HepG2 (cell line): Measurements from ENCODE around the gene BCAR3. TPM values are rescaled to one million over a fixed set of nuclear protein-coding genes. Genes with fewer than 3 reads are reported as not detected.
A peak's percentile ranks its signal among the peaks of the same experiment; 100 is the strongest.

ENCODE experiments used
- ARID5B ChIP-seq: IDR thresholded peaks from 2 replicates; pipeline ENCODE4 v1.4.0; 2020; ENCODE audit warnings: mild to moderate bottlenecking, missing genetic modification reagents
- HMGXB4 ChIP-seq, 2 experiments: sonication (generic) in 1 of 2; formaldehyde crosslinking in 1 of 2; IDR thresholded peaks; 2 replicates each; pipeline versions ENCODE4 v1.4.0 to v1.6.1; 2018 to 2020; ENCODE audit warnings: missing genetic modification reagents in 2 of 2, borderline replicate concordance in 1 of 2, low read depth in 1 of 2, mild to moderate bottlenecking in 1 of 2, missing biosample characterization in 1 of 2
- HNF4A ChIP-seq: sonication (generic); formaldehyde crosslinking; IDR thresholded peaks from 2 replicates; pipeline ENCODE4 v1.4.0; 2020; ENCODE audit warnings: missing genetic modification reagents
- KDM1A ChIP-seq: IDR thresholded peaks from 2 replicates; pipeline ENCODE4 v1.6.1; 2016; ENCODE audit warnings: missing compliant biosample characterization
- PAXIP1 ChIP-seq: sonication (generic); formaldehyde crosslinking; conservative IDR thresholded peaks from 2 replicates; pipeline ENCODE4 v1.4.0; 2020; ENCODE audit warnings: mild to moderate bottlenecking, missing genetic modification reagents, moderate library complexity
- PLSCR1 ChIP-seq: sonication (generic); formaldehyde crosslinking; IDR thresholded peaks from 2 replicates; pipeline ENCODE4 v1.5.0; 2020; ENCODE audit warnings: missing genetic modification reagents, mild to moderate bottlenecking, borderline replicate concordance
- SOX5 ChIP-seq: IDR thresholded peaks from 2 replicates; pipeline ENCODE4 v1.6.1; 2016; ENCODE audit warnings: borderline replicate concordance
- ZBTB10 ChIP-seq: sonication (generic); formaldehyde crosslinking; IDR thresholded peaks from 2 replicates; pipeline ENCODE4 v1.4.0; 2020; ENCODE audit warnings: missing genetic modification reagents, borderline replicate concordance
- ZNF234 ChIP-seq: sonication (generic); formaldehyde crosslinking; conservative IDR thresholded peaks from 2 replicates; pipeline ENCODE4 v1.5.1; 2020; ENCODE audit warnings: mild to moderate bottlenecking, missing genetic modification reagents
- ZNF687 ChIP-seq: sonication (generic); formaldehyde crosslinking; IDR thresholded peaks from 2 replicates; pipeline ENCODE4 v1.5.1; 2020; ENCODE audit warnings: mild to moderate bottlenecking, missing genetic modification reagents, moderate library complexity
- ZNF777 ChIP-seq: sonication (generic); formaldehyde crosslinking; IDR thresholded peaks from 2 replicates; pipeline ENCODE4 v1.4.0; 2020; ENCODE audit warnings: missing genetic modification reagents
- polyA plus RNA-seq, 8 experiments: library from polyadenylated mRNA; depleted of rRNA in 3 of 8; stranded (reverse) in 7 of 8; unstranded in 1 of 8; fragments of >200 nt; fragmentation: Illumina TruSeq in 4 of 8; extraction: Trizol in 4 of 8; gene quantifications; 2 replicates each; pipeline versions ENCODE4 v1.2.1 to v1.2.3, GENCODE V29; 2011 to 2016; ENCODE audit warnings: low read depth in 4 of 8, missing spikeins in 1 of 8, mixed read lengths in 1 of 8; ENCODE audit not compliant: insufficient read depth in 1 of 8
- total RNA-seq, 5 experiments: library from RNA; depleted of rRNA; stranded (reverse); fragments of >200 nt; fragmentation: Illumina TruSeq; extraction: Trizol; gene quantifications; 2 replicates each; pipeline ENCODE4 v1.2.3, GENCODE V29; 2016; ENCODE audit warnings: low read depth in 1 of 5

BCAR3 gene
- total and polyA plus RNA-seq, 2 of the 13 experiments (the other 11 are each of a cell fraction or from before 2014, with no cell fraction given) = 3.6 to 4.8 TPM

- TF ChIP-seq ZNF687 (CRISPR knock-in tag) = no peak
- no peak for TF ChIP-seq KDM1A
- TF ChIP-seq HMGXB4 (CRISPR knock-in tag; IDR thresholded peaks at IDR 0.05; ENCODE audit: borderline replicate concordance in 1 of 2, low read depth in 1 of 2) = no peak
- TF ChIP-seq ARID5B (CRISPR knock-in tag) = peak; percentile 72
- TF ChIP-seq HNF4A (CRISPR knock-in tag) = peak; percentile 88
- no peak for TF ChIP-seq ZNF777 (CRISPR knock-in tag)
- TF ChIP-seq PLSCR1 = no peak
- no peak for TF ChIP-seq SOX5 (CRISPR knock-in tag)
- TF ChIP-seq ZNF234 (CRISPR knock-in tag) = no peak
- peak; percentile 68 for TF ChIP-seq PAXIP1 (CRISPR knock-in tag)
- no peak for TF ChIP-seq ZBTB10 (CRISPR knock-in tag)
These were observed 8.7 kb upstream of the BCAR3 start (continued) for GRCh38 chr1:93690341-93690740.
